ENCODE data around the gene OXA1L.
"Not testable (repeated sequence)": the region's sequence is repeated elsewhere in the genome, so short reads cannot be mapped to it uniquely, and the experiment has no call there.

OXA1L gene

DNA sequence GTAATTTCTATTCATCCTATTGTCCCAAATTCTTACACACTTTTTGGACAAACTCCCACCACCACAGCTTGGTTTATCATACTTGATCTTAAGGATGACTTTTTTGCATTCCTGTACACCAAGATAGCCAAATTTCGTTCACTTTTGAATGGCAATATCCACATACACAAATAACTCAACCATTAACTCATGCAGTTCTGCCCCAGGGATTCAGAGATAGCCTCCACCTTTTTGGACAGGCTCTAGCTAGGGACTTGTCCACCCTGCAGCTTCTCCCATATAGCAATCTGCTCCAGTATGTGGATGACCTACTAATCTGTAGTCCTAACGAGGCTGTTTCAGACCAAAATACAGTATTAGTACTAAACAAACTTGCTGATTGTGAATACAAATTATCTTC lies 32.7 kb upstream of the OXA1L start:
- Histone ChIP-seq H3K9me3 (ENCODE audit: low read length) (no peaks in the 10 kb centered on the region), H3K4me1 (ENCODE audit: insufficient read depth, low read length, severe bottlenecking) (no peaks in the 10 kb centered on the region), H3K9me2 (ENCODE audit: low read depth, low read length) (no peaks in the 10 kb centered on the region), H3K27me3 (ENCODE audit: insufficient read depth, low read length) (no peaks in the 10 kb centered on the region), H3K79me2 (ENCODE audit: insufficient read depth, low read length) (no peaks in the 10 kb centered on the region), H3K27ac (ENCODE audit: low read depth, low read length, poor library complexity, severe bottlenecking) (no peak overlapping the region), H3K36me3 (ENCODE audit: insufficient read depth, low read length) (no peaks in the 10 kb centered on the region; the same call in 1 of the 2 replicates), H3K4me2 (ENCODE audit: low read length) (no peak overlapping the region), H3K9ac (ENCODE audit: low read length) (no peak overlapping the region), H3K4me3 (ENCODE audit: low read depth, low read length, poor library complexity, severe bottlenecking) (no peak overlapping the region), H4K20me1 (ENCODE audit: insufficient read depth, low read length) (no peaks in the 10 kb centered on the region), H3F3A (ENCODE audit: insufficient read depth, low read length) (no peaks in the 10 kb centered on the region), H2AFZ (ENCODE audit: low read length) (no peak overlapping the region)
- TF ChIP-seq, protein P1, sequence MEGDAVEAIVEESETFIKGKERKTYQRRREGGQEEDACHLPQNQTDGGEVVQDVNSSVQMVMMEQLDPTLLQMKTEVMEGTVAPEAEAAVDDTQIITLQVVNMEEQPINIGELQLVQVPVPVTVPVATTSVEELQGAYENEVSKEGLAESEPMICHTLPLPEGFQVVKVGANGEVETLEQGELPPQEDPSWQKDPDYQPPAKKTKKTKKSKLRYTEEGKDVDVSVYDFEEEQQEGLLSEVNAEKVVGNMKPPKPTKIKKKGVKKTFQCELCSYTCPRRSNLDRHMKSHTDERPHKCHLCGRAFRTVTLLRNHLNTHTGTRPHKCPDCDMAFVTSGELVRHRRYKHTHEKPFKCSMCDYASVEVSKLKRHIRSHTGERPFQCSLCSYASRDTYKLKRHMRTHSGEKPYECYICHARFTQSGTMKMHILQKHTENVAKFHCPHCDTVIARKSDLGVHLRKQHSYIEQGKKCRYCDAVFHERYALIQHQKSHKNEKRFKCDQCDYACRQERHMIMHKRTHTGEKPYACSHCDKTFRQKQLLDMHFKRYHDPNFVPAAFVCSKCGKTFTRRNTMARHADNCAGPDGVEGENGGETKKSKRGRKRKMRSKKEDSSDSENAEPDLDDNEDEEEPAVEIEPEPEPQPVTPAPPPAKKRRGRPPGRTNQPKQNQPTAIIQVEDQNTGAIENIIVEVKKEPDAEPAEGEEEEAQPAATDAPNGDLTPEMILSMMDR (IDR thresholded peaks at IDR 0.05; ENCODE audit: low read length), result no peak
- no peak for TF ChIP-seq EZH2 (IDR thresholded peaks at IDR 0.05; ENCODE audit: borderline replicate concordance, low read length)

DNA sequence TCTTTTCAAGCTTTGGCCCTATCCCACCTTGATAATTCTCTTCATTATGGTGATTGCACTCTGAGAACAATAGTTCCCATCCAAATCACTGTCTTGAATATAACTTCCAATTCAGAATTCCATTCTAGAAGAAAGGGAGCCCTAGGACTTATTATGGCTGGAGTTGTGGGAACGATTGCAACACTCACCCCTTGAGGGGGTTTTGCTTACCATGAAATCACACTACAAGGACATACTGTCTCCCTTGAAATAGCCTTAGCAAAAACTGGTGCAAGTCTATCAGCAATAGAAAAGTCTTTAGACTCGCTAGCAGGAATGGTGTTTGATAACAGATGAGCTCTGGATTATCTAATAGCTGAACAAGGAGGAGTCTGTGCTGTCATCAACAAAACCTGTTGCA lies 31.4 kb upstream of the OXA1L start:
- H3K27ac ChIP-seq (ENCODE audit: low read depth, low read length, poor library complexity, severe bottlenecking), result no peak overlapping the region
- H3K4me1 ChIP-seq (ENCODE audit: insufficient read depth, low read length, severe bottlenecking), result no peaks in the 10 kb centered on the region
- no peaks in the 10 kb centered on the region for H3K9me3 ChIP-seq (ENCODE audit: low read length)
- no peaks in the 10 kb centered on the region for H3K27me3 ChIP-seq (ENCODE audit: insufficient read depth, low read length)
- H2AFZ ChIP-seq (ENCODE audit: low read length), result no peak overlapping the region
- TF ChIP-seq, protein P1 (IDR thresholded peaks at IDR 0.05; ENCODE audit: low read length), result no peak
- no peak for TF ChIP-seq EZH2 (IDR thresholded peaks at IDR 0.05; ENCODE audit: borderline replicate concordance, low read length)
- H3K9me2 ChIP-seq (ENCODE audit: low read depth, low read length), result no peaks in the 10 kb centered on the region
- no peak overlapping the region for H3K4me3 ChIP-seq (ENCODE audit: low read depth, low read length, poor library complexity, severe bottlenecking)
- no peak overlapping the region for H3K9ac ChIP-seq (ENCODE audit: low read length)
- H4K20me1 ChIP-seq (ENCODE audit: insufficient read depth, low read length), result no peaks in the 10 kb centered on the region
- H3K4me2 ChIP-seq (ENCODE audit: low read length), result no peak overlapping the region
- no peaks in the 10 kb centered on the region; the same call in 1 of the 2 replicates for H3K36me3 ChIP-seq (ENCODE audit: insufficient read depth, low read length)
- no peaks in the 10 kb centered on the region for H3K79me2 ChIP-seq (ENCODE audit: insufficient read depth, low read length)
- no peaks in the 10 kb centered on the region for H3F3A ChIP-seq (ENCODE audit: insufficient read depth, low read length)

DNA sequence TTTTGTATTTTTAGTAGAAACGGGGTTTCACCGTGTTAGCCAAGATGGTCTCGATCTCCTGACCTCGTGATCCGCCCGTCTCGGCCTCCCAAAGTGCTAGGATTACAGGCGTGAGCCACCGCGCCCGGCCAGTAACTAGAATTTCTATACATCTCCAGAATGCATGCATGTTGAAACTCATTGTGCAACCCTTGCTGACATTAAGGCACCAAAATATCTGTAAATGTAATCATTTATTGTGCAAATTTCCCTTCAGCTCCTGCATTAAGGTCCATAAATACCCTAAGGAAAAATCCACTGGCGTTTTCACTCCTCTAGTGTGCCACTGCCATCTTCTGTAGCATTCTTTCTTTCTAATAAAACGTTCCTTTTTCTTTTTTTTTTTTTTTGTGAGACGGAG lies 30.1 kb upstream of the OXA1L start:
- not testable (repeated sequence) for H3K36me3 ChIP-seq (ENCODE audit: insufficient read depth, low read length); H3K9me3 ChIP-seq (ENCODE audit: low read length); H4K20me1 ChIP-seq (ENCODE audit: insufficient read depth, low read length); H3K9me2 ChIP-seq (ENCODE audit: low read depth, low read length); H3F3A ChIP-seq (ENCODE audit: insufficient read depth, low read length); H3K4me3 ChIP-seq (ENCODE audit: low read depth, low read length, poor library complexity, severe bottlenecking); H3K9ac ChIP-seq (ENCODE audit: low read length); H3K27me3 ChIP-seq (ENCODE audit: insufficient read depth, low read length); H3K4me2 ChIP-seq (ENCODE audit: low read length); H3K4me1 ChIP-seq (ENCODE audit: insufficient read depth, low read length, severe bottlenecking); H2AFZ ChIP-seq (ENCODE audit: low read length); H3K79me2 ChIP-seq (ENCODE audit: insufficient read depth, low read length); H3K27ac ChIP-seq (ENCODE audit: low read depth, low read length, poor library complexity, severe bottlenecking)

DNA sequence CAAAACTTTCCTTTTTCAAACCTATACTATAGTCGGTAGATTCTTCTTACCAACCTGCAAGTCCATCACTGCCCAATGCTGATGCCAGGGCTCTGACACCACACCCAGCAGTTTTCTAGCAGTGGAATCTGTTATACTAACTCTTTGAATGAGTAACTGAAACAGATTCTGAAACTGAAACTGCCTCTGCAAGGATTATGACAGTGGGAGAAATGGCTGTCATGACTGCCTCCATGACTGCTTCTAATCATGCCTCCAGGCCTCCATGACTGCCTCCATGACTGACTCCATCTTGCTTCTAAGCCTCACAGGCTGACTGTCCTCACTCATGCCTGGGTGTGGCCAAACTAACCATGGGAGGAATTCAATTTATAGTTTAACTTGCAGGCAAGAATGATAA lies 29.4 kb upstream of the OXA1L start:
- H4K20me1 ChIP-seq (ENCODE audit: insufficient read depth, low read length), result no peaks in the 10 kb centered on the region
- H3K27ac ChIP-seq (ENCODE audit: low read depth, low read length, poor library complexity, severe bottlenecking), result no peak overlapping the region
- no peaks in the 10 kb centered on the region for H3K9me2 ChIP-seq (ENCODE audit: low read depth, low read length)
- no peak overlapping the region for H2AFZ ChIP-seq (ENCODE audit: low read length)
- no peak overlapping the region for H3K4me3 ChIP-seq (ENCODE audit: low read depth, low read length, poor library complexity, severe bottlenecking)
- H3K4me1 ChIP-seq (ENCODE audit: insufficient read depth, low read length, severe bottlenecking), result no peaks in the 10 kb centered on the region
- no peaks in the 10 kb centered on the region for H3K9me3 ChIP-seq (ENCODE audit: low read length)
- no peaks in the 10 kb centered on the region for H3K79me2 ChIP-seq (ENCODE audit: insufficient read depth, low read length)
- no peaks in the 10 kb centered on the region for H3F3A ChIP-seq (ENCODE audit: insufficient read depth, low read length)
- H3K36me3 ChIP-seq (ENCODE audit: insufficient read depth, low read length), result no peaks in the 10 kb centered on the region; the same call in 1 of the 2 replicates
- H3K27me3 ChIP-seq (ENCODE audit: insufficient read depth, low read length), result no peaks in the 10 kb centered on the region
- no peak for TF ChIP-seq EZH2 (IDR thresholded peaks at IDR 0.05; ENCODE audit: borderline replicate concordance, low read length)
- TF ChIP-seq, protein P1 (IDR thresholded peaks at IDR 0.05; ENCODE audit: low read length), result no peak
- H3K4me2 ChIP-seq (ENCODE audit: low read length), result no peak overlapping the region
- H3K9ac ChIP-seq (ENCODE audit: low read length), result no peak overlapping the region

Measured in OCI-LY1 (cell line).